Smooth muscle cell (in vitro differentiated cells): ENCODE data around the gene DTD1. TPM values are rescaled to one million over a fixed set of nuclear protein-coding genes. Genes with fewer than 3 reads are reported as not detected.

Experiments
- DNase-seq: peaks from one replicate; lab custom pipeline; 2025; ENCODE audit not compliant: unreplicated experiment; lab: John Stamatoyannopoulos, UW
- H2AFZ ChIP-seq: fragments of 200-600 bp; sonication (generic); 2 replicates; pipeline ENCODE4 v1.6.0; 2016; ENCODE audit warnings: antibody characterized with exemption, low read depth, mild to moderate bottlenecking
- H3F3A ChIP-seq: fragments of 200-600 bp; sonication (generic); 2 replicates; pipeline ENCODE4 v1.6.0; 2017; ENCODE audit warnings: antibody characterized with exemption, low read depth
- H3K27ac ChIP-seq: fragments of 200-600 bp; sonication (generic); 2 replicates; pipeline ENCODE4 v1.5.1; 2016; ENCODE audit warnings: low read depth, mild to moderate bottlenecking
- H3K27me3 ChIP-seq: fragments of 200-600 bp; sonication (generic); 2 replicates; pipeline ENCODE4 v1.6.1; 2016; ENCODE audit warnings: low read depth, mild to moderate bottlenecking
- H3K36me3 ChIP-seq: fragments of 200-600 bp; sonication (generic); 2 replicates; pipeline ENCODE4 v1.5.1; 2016; ENCODE audit warnings: low read depth
- H3K4me1 ChIP-seq: fragments of 200-600 bp; sonication (generic); 2 replicates; pipeline ENCODE4 v1.5.1; 2016; ENCODE audit warnings: low read depth
- H3K4me2 ChIP-seq: fragments of 200-600 bp; sonication (generic); 2 replicates; pipeline ENCODE4 v1.6.0; 2016; ENCODE audit warnings: mild to moderate bottlenecking
- H3K4me3 ChIP-seq: fragments of 200-600 bp; sonication (generic); 2 replicates; pipeline ENCODE4 v1.5.1; 2016; ENCODE audit warnings: mild to moderate bottlenecking
- H3K79me2 ChIP-seq: fragments of 200-600 bp; sonication (generic); 2 replicates; pipeline ENCODE4 v1.6.0; 2016; ENCODE audit warnings: low read depth, mild to moderate bottlenecking
- H3K9ac ChIP-seq: fragments of 200-600 bp; sonication (generic); 2 replicates; pipeline ENCODE4 v1.6.0; 2016; ENCODE audit warnings: low read depth
- H3K9me3 ChIP-seq: fragments of 200-600 bp; sonication (generic); replicated peaks from 2 replicates; pipeline ENCODE4 v1.5.1; 2016; ENCODE audit warnings: low read depth
- H4K20me1 ChIP-seq: fragments of 200-600 bp; sonication (generic); 2 replicates; pipeline ENCODE4 v1.6.0; 2016; ENCODE audit warnings: low read depth
- WGBS: methylation state at CpG from one replicate; pipeline ENCODE4 v1.1.7; 2016; ENCODE audit warnings: low lambda C conversion rate; 5-methylcytosine and 5-hydroxymethylcytosine counted together
- polyA plus RNA-seq: library from polyadenylated mRNA; unstranded; fragments of >200 nt; fragmentation: Nextera tagmentation; extraction: Ambion mirVana; gene quantifications from 2 replicates; pipeline ENCODE4 v1.2.1, GENCODE V29; 2016
- total RNA-seq: library from RNA; depleted of rRNA; stranded (reverse); fragments of >200 nt; gene quantifications from 2 replicates; pipeline ENCODE4 v1.2.3, GENCODE V29; 2014
- TF ChIP-seq, protein P1 (sequence below): fragments of 200-600 bp; sonication (generic); IDR thresholded peaks from 2 replicates; pipeline ENCODE4 v1.5.1; 2017; ENCODE audit warnings: borderline replicate concordance, mild to moderate bottlenecking, antibody characterized with exemption; ENCODE audit not compliant: insufficient read depth, poor library complexity, severe bottlenecking

DTD1 gene
- total and polyA plus RNA-seq, 2 experiments from 2014 or later: 23.9 to 26.9 TPM

- no peaks in the 10 kb centered on the region for H3K9me3 ChIP-seq
- no peak overlapping the region for H3K9ac ChIP-seq
- H3F3A ChIP-seq: no peaks in the 10 kb centered on the region
- DNase-seq: no peak
- no peak overlapping the region for H3K27ac ChIP-seq
- H3K4me1 ChIP-seq: no peaks in the 10 kb centered on the region
- TF ChIP-seq, protein P1, sequence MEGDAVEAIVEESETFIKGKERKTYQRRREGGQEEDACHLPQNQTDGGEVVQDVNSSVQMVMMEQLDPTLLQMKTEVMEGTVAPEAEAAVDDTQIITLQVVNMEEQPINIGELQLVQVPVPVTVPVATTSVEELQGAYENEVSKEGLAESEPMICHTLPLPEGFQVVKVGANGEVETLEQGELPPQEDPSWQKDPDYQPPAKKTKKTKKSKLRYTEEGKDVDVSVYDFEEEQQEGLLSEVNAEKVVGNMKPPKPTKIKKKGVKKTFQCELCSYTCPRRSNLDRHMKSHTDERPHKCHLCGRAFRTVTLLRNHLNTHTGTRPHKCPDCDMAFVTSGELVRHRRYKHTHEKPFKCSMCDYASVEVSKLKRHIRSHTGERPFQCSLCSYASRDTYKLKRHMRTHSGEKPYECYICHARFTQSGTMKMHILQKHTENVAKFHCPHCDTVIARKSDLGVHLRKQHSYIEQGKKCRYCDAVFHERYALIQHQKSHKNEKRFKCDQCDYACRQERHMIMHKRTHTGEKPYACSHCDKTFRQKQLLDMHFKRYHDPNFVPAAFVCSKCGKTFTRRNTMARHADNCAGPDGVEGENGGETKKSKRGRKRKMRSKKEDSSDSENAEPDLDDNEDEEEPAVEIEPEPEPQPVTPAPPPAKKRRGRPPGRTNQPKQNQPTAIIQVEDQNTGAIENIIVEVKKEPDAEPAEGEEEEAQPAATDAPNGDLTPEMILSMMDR: no peak
- no peak overlapping the region for H3K4me3 ChIP-seq
- H2AFZ ChIP-seq: no peak overlapping the region
- H3K27me3 ChIP-seq: no peaks in the 10 kb centered on the region
- H3K4me2 ChIP-seq: no peak overlapping the region
- H4K20me1 ChIP-seq: no peaks in the 10 kb centered on the region
- H3K79me2 ChIP-seq: no peaks in the 10 kb centered on the region
- no peaks in the 10 kb centered on the region for H3K36me3 ChIP-seq
- 92% methylated on average over 1 of the region's 1 CpG for WGBS
Measured at GRCh38 chr20:18653736-18654447, 66.0 kb downstream of the DTD1 start.

- TF ChIP-seq, protein P1: no peak
- Histone ChIP-seq H3K36me3 (no peaks in the 10 kb centered on the region), H3K9ac (no peak overlapping the region), H3K79me2 (no peaks in the 10 kb centered on the region), H3K27me3 (no peaks in the 10 kb centered on the region), H2AFZ (no peak overlapping the region), H3K9me3 (no peaks in the 10 kb centered on the region), H3K27ac (no peak overlapping the region), H3F3A (no peaks in the 10 kb centered on the region), H3K4me2 (no peak overlapping the region), H4K20me1 (no peaks in the 10 kb centered on the region), H3K4me3 (no peak overlapping the region), H3K4me1 (no peaks in the 10 kb centered on the region)
- DNase-seq: no peak
- WGBS: 100% methylated on average over 1 of the region's 1 CpG
Measured at GRCh38 chr20:18654448-18654773, 66.6 kb downstream of the DTD1 start.

DNA sequence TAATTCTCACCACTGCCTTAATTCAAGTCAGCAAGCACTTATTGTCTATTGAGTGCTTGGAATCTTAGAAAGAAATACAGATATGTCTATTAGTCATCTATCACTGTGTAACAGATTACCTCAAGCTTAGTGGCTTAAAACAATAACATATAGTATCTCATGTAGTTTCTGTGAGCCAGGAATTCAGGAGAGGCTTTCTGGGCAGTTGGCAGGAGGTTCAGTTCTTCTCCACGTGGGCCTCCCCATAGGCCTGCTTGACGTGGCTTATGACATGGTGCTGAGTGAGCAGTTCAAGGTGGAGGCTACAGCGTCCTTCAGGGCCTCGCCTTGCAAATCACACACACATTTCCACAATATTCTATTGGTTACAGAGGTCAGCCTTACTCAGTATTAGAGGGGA, 69.7 kb downstream of the DTD1 start:
- no peak overlapping the region for H3K9ac ChIP-seq
- H3K27ac ChIP-seq: no peak overlapping the region
- H2AFZ ChIP-seq: no peak overlapping the region
- H3K79me2 ChIP-seq: no peaks in the 10 kb centered on the region
- no peaks in the 10 kb centered on the region for H3K4me1 ChIP-seq
- no peaks in the 10 kb centered on the region for H3K9me3 ChIP-seq
- no peaks in the 10 kb centered on the region for H3K36me3 ChIP-seq
- H3F3A ChIP-seq: no peaks in the 10 kb centered on the region
- WGBS: 97% methylated on average over 4 of the region's 4 CpGs
- no peaks in the 10 kb centered on the region for H3K27me3 ChIP-seq
- no peak overlapping the region for H3K4me2 ChIP-seq
- TF ChIP-seq, protein P1: no peak
- H3K4me3 ChIP-seq: no peak overlapping the region
- no peak for DNase-seq
- no peaks in the 10 kb centered on the region for H4K20me1 ChIP-seq
